C4-2B (cell line): ENCODE measurements around the gene RIMBP2.

Source experiments
- CTCF ChIP-seq: fragments of 450-650 bp; conservative IDR thresholded peaks from 2 replicates; pipeline ENCODE4 v1.5.1; 2017; ENCODE audit warnings: mild to moderate bottlenecking
- ZFX ChIP-seq: fragments of 450-650 bp; IDR thresholded peaks from 2 replicates; pipeline ENCODE4 v1.6.1; 2017

- TF ChIP-seq CTCF, result no peak
- no peak for TF ChIP-seq ZFX
Observed at GRCh38 chr12:130375296-130376287, 340.5 kb downstream of the RIMBP2 start.
